Fibroblast of lung (primary cell): ENCODE measurements around the gene CDKAL1. TPM values are rescaled to one million over a fixed set of nuclear protein-coding genes. Genes with fewer than 3 reads are reported as not detected.

Experiments
- DNase-seq, 2 donors: peaks; one replicate each; pipeline versions ENCODE4 v3.0.0 to v3.0.0-alpha.2; 2010; ENCODE audit warnings: low read depth in 2 of 2
- H2AFZ ChIP-seq: 2 replicates; pipeline ENCODE4 v1.5.1; 2012; ENCODE audit warnings: low read length, control low read depth, inconsistent platforms
- H3K27ac ChIP-seq: 2 replicates; pipeline ENCODE4 v1.5.1; 2011; ENCODE audit warnings: low read length, control low read depth; ENCODE audit not compliant: insufficient read depth
- H3K27me3 ChIP-seq: 2 replicates; pipeline ENCODE4 v1.5.1; 2011; ENCODE audit warnings: mild to moderate bottlenecking, low read length; ENCODE audit not compliant: control insufficient read depth, insufficient read depth
- H3K36me3 ChIP-seq: 2 replicates; pipeline ENCODE4 v1.5.1; 2011; ENCODE audit warnings: low read length; ENCODE audit not compliant: control insufficient read depth, insufficient read depth
- H3K4me1 ChIP-seq: 2 replicates; pipeline ENCODE4 v1.5.1; 2011; ENCODE audit warnings: low read length; ENCODE audit not compliant: control insufficient read depth, insufficient read depth; ENCODE audit errors: extremely low read depth
- H3K4me2 ChIP-seq: 2 replicates; pipeline ENCODE4 v1.5.1; 2011; ENCODE audit warnings: low read length, control low read depth; ENCODE audit not compliant: insufficient read depth; ENCODE audit errors: extremely low read depth
- H3K4me3 ChIP-seq, 4 experiments: fragments of 200-600 bp in 1 of 4; sonication (generic) in 1 of 4; replicated peaks in 1 of 4; 2 replicates each; pipeline ENCODE4 v1.5.1; 2011 to 2016; ENCODE audit warnings: low read length in 4 of 4, low read depth in 3 of 4, mild to moderate bottlenecking in 3 of 4, control low read depth in 2 of 4, inconsistent platforms in 1 of 4, mixed read lengths in 1 of 4; ENCODE audit not compliant: insufficient read depth in 1 of 4; ENCODE audit errors: control extremely low read depth in 1 of 4
- H3K79me2 ChIP-seq: 2 replicates; pipeline ENCODE4 v1.5.1; 2012; ENCODE audit warnings: mild to moderate bottlenecking, low read length, inconsistent platforms; ENCODE audit not compliant: control insufficient read depth, insufficient read depth
- H3K9ac ChIP-seq: 2 replicates; pipeline ENCODE4 v1.5.1; 2011; ENCODE audit warnings: mild to moderate bottlenecking, low read length, control low read depth; ENCODE audit not compliant: insufficient read depth
- H3K9me3 ChIP-seq: 2 replicates; pipeline ENCODE4 v1.5.1; 2012; ENCODE audit warnings: low read depth, low read length; ENCODE audit not compliant: control insufficient read depth, insufficient read depth
- H4K20me1 ChIP-seq: 2 replicates; pipeline ENCODE4 v1.5.1; 2011; ENCODE audit warnings: low read length; ENCODE audit not compliant: control insufficient read depth, insufficient read depth; ENCODE audit errors: extremely low read depth
- CTCF ChIP-seq, 2 donors: IDR thresholded peaks in 1 of 2; conservative IDR thresholded peaks in 1 of 2; 1 replicate in 1 of 2; 2 replicates in 1 of 2; pipeline ENCODE4 v1.5.1; 2011 to 2012; ENCODE audit warnings: low read length in 2 of 2, control low read depth in 1 of 2, inconsistent platforms in 1 of 2, low read depth in 1 of 2, mild to moderate bottlenecking in 1 of 2
- EZH2 ChIP-seq: IDR thresholded peaks from 2 replicates; pipeline ENCODE4 v1.5.1; 2012; ENCODE audit warnings: low read length, control low read depth, mild to moderate bottlenecking; ENCODE audit errors: missing control alignments
- polyA plus RNA-seq, 2 donors: library from polyadenylated mRNA; depleted of rRNA in 1 of 2; stranded (reverse) in 1 of 2; unstranded in 1 of 2; fragments of >200 nt; gene quantifications; 2 replicates each; pipeline ENCODE4 v1.2.1, GENCODE V29; 2011 to 2012; ENCODE audit warnings: missing spikeins in 1 of 2
- total RNA-seq: library from RNA; depleted of rRNA; stranded (reverse); fragments of >200 nt; gene quantifications from 2 replicates; pipeline ENCODE4 v1.2.1, GENCODE V29; 2014

Gene CDKAL1
- total and polyA plus RNA-seq, 2 donors (not counting 1 experiment from before 2014, with no cell fraction given), result 7.4 to 15.0 TPM

GRCh38 chr6:21158873-21159272 lies 624.6 kb downstream of the CDKAL1 start:
- Histone ChIP-seq H3K9me3 (no peaks in the 10 kb centered on the region), H4K20me1 (no peaks in the 10 kb centered on the region), H3K36me3 (no peaks in the 10 kb centered on the region), H3K79me2 (no peaks in the 10 kb centered on the region), H2AFZ (no peak overlapping the region), H3K9ac (no peak overlapping the region), H3K4me3 (no peak overlapping the region), H3K4me1 (no peaks in the 10 kb centered on the region), H3K27ac (no peak overlapping the region), H3K27me3 (no peaks in the 10 kb centered on the region), H3K4me2 (no peak overlapping the region)
- DNase-seq, result no peak
- TF ChIP-seq CTCF (conservative IDR thresholded peaks at IDR 0.05 in 1 of 2, IDR thresholded peaks at IDR 0.05 in 1 of 2; ENCODE audit: low read depth in 1 of 2, low read length in 2 of 2) (no peak), EZH2 (no peak)

DNA sequence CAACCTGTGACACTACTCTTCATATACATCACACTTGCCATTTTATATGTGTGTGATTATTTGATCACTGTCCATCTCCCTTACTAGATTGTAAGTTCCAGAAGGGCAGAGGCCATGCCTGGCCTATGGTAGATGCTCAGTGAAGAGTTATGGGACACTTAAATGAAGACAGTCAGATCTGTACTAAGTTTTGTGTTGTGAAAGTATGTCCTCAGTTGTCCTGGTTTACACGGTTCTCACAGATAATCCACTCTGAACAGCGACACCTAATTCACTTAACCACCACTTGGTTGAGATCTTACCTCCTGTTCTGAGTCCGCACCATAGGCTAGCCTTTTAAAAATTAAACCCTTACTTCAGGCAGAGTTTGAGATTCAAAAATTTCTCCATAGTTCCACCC lies 625.2 kb downstream of the CDKAL1 start:
- TF ChIP-seq EZH2 (no peak), CTCF (conservative IDR thresholded peaks at IDR 0.05 in 1 of 2, IDR thresholded peaks at IDR 0.05 in 1 of 2; ENCODE audit: low read depth in 1 of 2, low read length in 2 of 2) (no peak)
- H4K20me1 ChIP-seq, result no peaks in the 10 kb centered on the region
- H3K9ac ChIP-seq, result no peak overlapping the region
- H3K4me1 ChIP-seq, result no peaks in the 10 kb centered on the region
- H3K27me3 ChIP-seq, result no peaks in the 10 kb centered on the region
- no peaks in the 10 kb centered on the region for H3K9me3 ChIP-seq
- H3K79me2 ChIP-seq, result no peaks in the 10 kb centered on the region
- H2AFZ ChIP-seq, result no peak overlapping the region
- H3K36me3 ChIP-seq, result no peaks in the 10 kb centered on the region
- H3K4me2 ChIP-seq, result no peak overlapping the region
- H3K27ac ChIP-seq, result no peak overlapping the region
- H3K4me3 ChIP-seq, result no peak overlapping the region
- DNase-seq, result no peak

- Histone ChIP-seq H3K9ac (no peak overlapping the region), H4K20me1 (no peaks in the 10 kb centered on the region), H3K4me1 (no peaks in the 10 kb centered on the region), H2AFZ (no peak overlapping the region), H3K27ac (no peak overlapping the region), H3K36me3 (no peaks in the 10 kb centered on the region), H3K9me3 (no peaks in the 10 kb centered on the region), H3K4me3 (no peak overlapping the region), H3K4me2 (no peak overlapping the region), H3K27me3 (no peaks in the 10 kb centered on the region), H3K79me2 (no peaks in the 10 kb centered on the region)
- TF ChIP-seq CTCF (conservative IDR thresholded peaks at IDR 0.05 in 1 of 2, IDR thresholded peaks at IDR 0.05 in 1 of 2; ENCODE audit: low read depth in 1 of 2, low read length in 2 of 2), result no peak
- no peak for TF ChIP-seq EZH2
- no peak for DNase-seq
Measured at GRCh38 chr6:21161707-21162106, 627.5 kb downstream of the CDKAL1 start.
